ENCODE results near the gene PARVB.

PARVB gene

GRCh38 chr22:44130076-44130711 lies 106.1 kb downstream of the PARVB start:
- DNase-seq = peak in 10 of 56 donors; percentile 3 to 29 (median 22)

- DNase-seq = no peak
These were observed 107.3 kb downstream of the PARVB start for GRCh38 chr22:44131412-44131811.

- no peak for DNase-seq
These were observed 108.0 kb downstream of the PARVB start for GRCh38 chr22:44131989-44132685.

GRCh38 chr22:44132724-44133123 lies 108.6 kb downstream of the PARVB start:
- no peak for DNase-seq

- no peak for DNase-seq
These were observed 109.1 kb downstream of the PARVB start for GRCh38 chr22:44133161-44133560.

GRCh38 chr22:44133901-44134571 lies 109.9 kb downstream of the PARVB start:
- DNase-seq = peak in 7 of 56 donors; percentile 6 to 53 (median 33)

GRCh38 chr22:44136112-44136511 lies 112.0 kb downstream of the PARVB start:
- no peak for DNase-seq

- DNase-seq = no peak
These were observed 112.7 kb downstream of the PARVB start for GRCh38 chr22:44136786-44137185.

- no peak for DNase-seq
These were observed 113.3 kb downstream of the PARVB start for GRCh38 chr22:44137415-44137814.

- no peak for DNase-seq
These were observed 115.7 kb downstream of the PARVB start for GRCh38 chr22:44139773-44140172.

- peak in 20 of 56 donors; percentile 3 to 65 (median 25) for DNase-seq
These were observed 118.5 kb downstream of the PARVB start for GRCh38 chr22:44142421-44143104.

- DNase-seq = no peak
These were observed 119.0 kb downstream of the PARVB start for GRCh38 chr22:44143105-44143474.

GRCh38 chr22:44143579-44143978 lies 119.5 kb downstream of the PARVB start:
- DNase-seq = no peak

GRCh38 chr22:44144046-44144569 lies 120.0 kb downstream of the PARVB start:
- no peak for DNase-seq

GRCh38 chr22:44145544-44145943 lies 121.4 kb downstream of the PARVB start:
- no peak for DNase-seq

GRCh38 chr22:44146088-44146861 lies 122.2 kb downstream of the PARVB start:
- DNase-seq = no peak

- DNase-seq = no peak
These were observed 123.0 kb downstream of the PARVB start for GRCh38 chr22:44147008-44147645.

- no peak for DNase-seq
These were observed 123.9 kb downstream of the PARVB start for GRCh38 chr22:44147821-44148574.

- DNase-seq = no peak
These were observed 127.6 kb downstream of the PARVB start for GRCh38 chr22:44151676-44152075.

GRCh38 chr22:44153710-44154109 lies 129.6 kb downstream of the PARVB start:
- DNase-seq = no peak

Measured in nucleus accumbens (tissue), 56 donors.